HL-60/S4 treated with retinoic acid at 250 ng/mL for 4 days and 3 days (cell line): Measurements from ENCODE around the gene IRX4.

ENCODE experiments used
- in situ Hi-C: fragments of 300-500 bp; cut with MboI; formaldehyde crosslinking; loops from 2 replicates; pipeline ENCODE4 v1.7.0; 2022; ENCODE audit warnings: low sequenced_read_pairs

IRX4 gene

GRCh38 chr5:1840741-1841521, 41.8 kb downstream of the IRX4 start:
- in situ Hi-C loops, result no loop called here

GRCh38 chr5:1840071-1840547, 42.6 kb downstream of the IRX4 start:
- in situ Hi-C loops, result no loop called here

- in situ Hi-C loops, result no loop called here
These were observed 44.7 kb downstream of the IRX4 start for GRCh38 chr5:1838013-1838412.

- in situ Hi-C loops, result no loop called here
These were observed 45.5 kb downstream of the IRX4 start for GRCh38 chr5:1836891-1837880.

- in situ Hi-C loops, result no loop called here
These were observed 46.4 kb downstream of the IRX4 start for GRCh38 chr5:1836176-1836890.

- in situ Hi-C loops, result no loop called here
These were observed 47.3 kb downstream of the IRX4 start for GRCh38 chr5:1835431-1835830.

- in situ Hi-C loops, result no loop called here
These were observed 47.9 kb downstream of the IRX4 start for GRCh38 chr5:1834721-1835429.

GRCh38 chr5:1834022-1834551, 48.6 kb downstream of the IRX4 start:
- in situ Hi-C loops, result no loop called here

- in situ Hi-C loops, result no loop called here
These were observed 49.3 kb downstream of the IRX4 start for GRCh38 chr5:1833264-1834021.

GRCh38 chr5:1832511-1833250, 50.0 kb downstream of the IRX4 start:
- in situ Hi-C loops, result no loop called here

GRCh38 chr5:1831677-1832313, 50.9 kb downstream of the IRX4 start:
- in situ Hi-C loops, result no loop called here

GRCh38 chr5:1831257-1831656, 51.5 kb downstream of the IRX4 start:
- in situ Hi-C loops, result no loop called here

GRCh38 chr5:1830571-1831228, 52.0 kb downstream of the IRX4 start:
- in situ Hi-C loops, result no loop called here

- in situ Hi-C loops, result no loop called here
These were observed 54.8 kb downstream of the IRX4 start for GRCh38 chr5:1827886-1828397.
